Caki2 (cell line): ENCODE measurements around the gene GPR162. TPM values are rescaled to one million over a fixed set of nuclear protein-coding genes. Genes with fewer than 3 reads are reported as not detected.
"Not testable (repeated sequence)": the region's sequence is repeated elsewhere in the genome, so short reads cannot be mapped to it uniquely, and the experiment has no call there.

Experiments
- DNase-seq: peaks from one replicate; pipeline ENCODE4 v3.0.0-alpha.2; 2015; ENCODE audit warnings: low read depth
- in situ Hi-C: cut with HindIII; loops from 2 replicates; pipeline ENCODE4 v1.10.0; 2016; ENCODE audit warnings: low sequenced_read_pairs, low pct_unique_long_range_greater_than_20kb, mixed read lengths
- total RNA-seq: library from RNA; depleted of rRNA; stranded (reverse); fragments of >200 nt; shearing (Covaris generic); gene quantifications from 2 replicates; pipeline ENCODE4 v1.2.3, GENCODE V29; 2014; ENCODE audit warnings: low replicate concordance; rRNA removed

GPR162 gene
- total RNA-seq, 1 experiment from 2014 or later: 10.0 TPM

DNA sequence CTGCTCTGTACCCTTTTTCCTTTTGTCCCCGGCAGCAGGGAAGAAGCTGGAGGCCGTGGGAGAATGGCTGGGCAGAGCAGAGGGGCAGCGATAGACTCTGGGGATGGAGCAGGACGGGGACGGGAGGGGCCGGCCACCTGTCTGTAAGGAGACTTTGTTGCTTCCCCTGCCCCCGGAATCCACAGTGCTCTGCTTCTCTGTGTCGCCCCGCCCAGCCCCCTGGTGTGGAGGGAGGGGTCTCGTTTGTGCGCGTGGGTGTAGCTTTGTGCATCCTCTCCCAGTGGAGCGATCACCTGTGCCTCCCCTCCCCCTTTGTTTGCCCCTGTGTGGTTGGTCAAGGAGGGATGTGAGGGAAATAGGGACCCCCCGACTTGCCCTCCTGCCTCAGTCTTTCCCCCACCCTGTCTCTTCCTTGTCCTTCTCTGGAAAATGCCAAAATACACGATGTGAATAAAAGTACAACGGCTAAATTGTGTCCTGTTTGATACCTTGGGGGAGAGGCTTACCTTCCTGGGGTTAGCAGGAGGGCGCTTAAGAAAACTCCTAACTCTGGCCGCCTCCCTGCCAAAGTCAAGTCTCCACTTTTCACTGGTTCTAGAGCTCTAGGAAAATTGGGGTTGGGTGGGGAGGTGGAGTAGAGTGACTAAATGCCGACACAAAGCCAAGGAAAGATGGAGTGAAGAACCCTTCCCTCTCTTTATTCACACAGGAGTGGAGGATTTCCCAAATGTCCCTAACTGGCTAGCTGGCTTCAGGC, 44.7 kb downstream of the GPR162 start:
- in situ Hi-C loops: no loop called here
- no peak for DNase-seq

DNA sequence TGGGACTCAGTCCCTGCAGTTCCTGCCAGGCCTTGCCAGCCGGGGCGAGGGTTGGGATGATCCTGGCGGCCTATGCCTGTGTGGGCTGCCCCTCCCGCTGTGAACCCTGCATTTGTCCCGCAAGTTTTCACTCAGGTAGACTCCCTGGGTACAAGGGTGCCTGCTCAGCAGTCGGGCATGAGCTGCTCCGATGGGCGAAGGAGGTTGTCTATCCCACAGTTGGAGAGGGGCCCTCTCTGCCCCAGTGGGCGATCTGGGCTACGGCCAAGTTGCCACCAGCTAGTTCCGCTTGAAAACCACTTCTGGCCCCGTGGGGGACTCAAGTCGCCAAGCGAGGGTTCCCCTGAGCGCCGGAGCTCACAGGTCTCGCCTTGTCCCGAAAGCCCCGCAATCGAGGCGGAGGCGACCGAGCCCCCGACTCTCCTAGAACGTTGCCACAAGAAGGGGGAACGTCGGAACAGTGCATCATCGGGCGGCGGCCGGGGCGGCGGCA, 45.3 kb downstream of the GPR162 start:
- in situ Hi-C loops: no loop called here
- DNase-seq: peak; percentile 52

DNA sequence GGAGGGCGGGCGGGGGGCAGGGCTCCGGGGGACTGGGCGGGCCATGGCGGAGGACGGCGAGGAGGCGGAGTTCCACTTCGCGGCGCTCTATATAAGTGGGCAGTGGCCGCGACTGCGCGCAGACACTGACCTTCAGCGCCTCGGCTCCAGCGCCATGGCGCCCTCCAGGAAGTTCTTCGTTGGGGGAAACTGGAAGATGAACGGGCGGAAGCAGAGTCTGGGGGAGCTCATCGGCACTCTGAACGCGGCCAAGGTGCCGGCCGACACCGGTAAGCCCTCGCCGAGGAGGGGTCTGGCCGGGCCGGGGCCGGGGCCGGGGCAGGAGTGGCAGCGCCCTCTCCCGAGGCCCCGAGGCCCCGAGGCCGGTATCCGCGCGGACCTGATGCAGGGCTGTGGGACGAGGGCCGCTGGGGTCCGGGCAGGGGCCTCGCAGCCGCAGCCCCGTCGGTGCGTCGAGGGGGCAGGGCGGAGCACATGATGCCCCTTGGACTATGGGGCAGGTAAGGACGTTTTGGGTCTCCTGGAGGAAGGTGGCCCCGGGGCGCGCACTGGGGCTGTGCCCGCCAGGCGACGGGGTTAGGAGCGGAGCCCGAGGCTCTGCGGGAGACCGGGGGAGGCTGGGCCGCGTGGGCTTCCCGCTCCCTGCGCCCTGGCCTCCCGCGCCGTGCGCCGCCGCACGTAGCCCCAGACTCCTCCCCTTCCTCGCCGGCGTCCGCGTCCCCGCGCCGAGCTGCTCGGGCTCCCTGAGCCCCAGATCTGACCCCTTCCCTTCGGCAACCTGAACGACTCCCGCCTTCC, 46.0 kb downstream of the GPR162 start, which contains the start of gene TPI1:
TSS of gene TPI1 (plus strand) at position 119 of the 798 bp plus-strand sequence. CDS start at position 155, 36 bp downstream.
- in situ Hi-C loops: no loop called here
- DNase-seq: peak; percentile 65

DNA sequence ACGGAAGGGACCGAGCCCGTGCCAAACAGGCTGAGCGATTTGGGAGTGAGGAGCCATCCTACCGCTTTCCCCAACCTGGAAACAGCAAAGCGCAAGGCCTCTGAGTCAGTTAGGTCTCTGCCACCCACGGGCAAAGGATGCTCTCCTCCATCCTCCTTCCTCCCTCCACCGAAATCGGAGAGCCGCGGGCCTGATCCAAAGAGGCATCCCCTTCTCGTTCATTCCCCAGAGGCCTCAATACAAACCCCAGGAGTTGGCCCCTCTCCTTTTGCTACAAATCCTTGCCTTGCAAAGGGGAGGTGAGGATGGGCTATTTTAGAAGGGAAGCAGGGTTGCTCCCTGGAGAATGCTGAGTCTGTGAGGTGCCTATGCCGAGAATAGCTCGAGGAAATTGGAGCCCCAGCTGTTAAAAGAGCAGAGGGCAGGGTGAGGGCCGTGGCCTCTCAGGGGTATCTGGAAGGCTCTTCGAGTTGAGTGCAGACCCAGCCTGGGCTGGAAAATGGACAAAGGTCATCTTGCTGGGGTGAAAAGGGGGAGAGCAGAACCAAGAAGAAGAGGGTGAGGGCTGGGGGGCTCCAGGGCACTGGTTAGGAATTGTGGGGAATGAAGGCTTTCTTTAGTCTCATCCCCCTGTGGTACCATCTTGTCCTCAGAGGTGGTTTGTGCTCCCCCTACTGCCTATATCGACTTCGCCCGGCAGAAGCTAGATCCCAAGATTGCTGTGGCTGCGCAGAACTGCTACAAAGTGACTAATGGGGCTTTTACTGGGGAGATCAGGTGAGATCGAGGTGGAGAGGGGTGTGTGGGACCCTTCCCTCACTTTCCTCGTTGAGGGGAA, 46.8 kb downstream of the GPR162 start:
- in situ Hi-C loops: no loop called here

DNA sequence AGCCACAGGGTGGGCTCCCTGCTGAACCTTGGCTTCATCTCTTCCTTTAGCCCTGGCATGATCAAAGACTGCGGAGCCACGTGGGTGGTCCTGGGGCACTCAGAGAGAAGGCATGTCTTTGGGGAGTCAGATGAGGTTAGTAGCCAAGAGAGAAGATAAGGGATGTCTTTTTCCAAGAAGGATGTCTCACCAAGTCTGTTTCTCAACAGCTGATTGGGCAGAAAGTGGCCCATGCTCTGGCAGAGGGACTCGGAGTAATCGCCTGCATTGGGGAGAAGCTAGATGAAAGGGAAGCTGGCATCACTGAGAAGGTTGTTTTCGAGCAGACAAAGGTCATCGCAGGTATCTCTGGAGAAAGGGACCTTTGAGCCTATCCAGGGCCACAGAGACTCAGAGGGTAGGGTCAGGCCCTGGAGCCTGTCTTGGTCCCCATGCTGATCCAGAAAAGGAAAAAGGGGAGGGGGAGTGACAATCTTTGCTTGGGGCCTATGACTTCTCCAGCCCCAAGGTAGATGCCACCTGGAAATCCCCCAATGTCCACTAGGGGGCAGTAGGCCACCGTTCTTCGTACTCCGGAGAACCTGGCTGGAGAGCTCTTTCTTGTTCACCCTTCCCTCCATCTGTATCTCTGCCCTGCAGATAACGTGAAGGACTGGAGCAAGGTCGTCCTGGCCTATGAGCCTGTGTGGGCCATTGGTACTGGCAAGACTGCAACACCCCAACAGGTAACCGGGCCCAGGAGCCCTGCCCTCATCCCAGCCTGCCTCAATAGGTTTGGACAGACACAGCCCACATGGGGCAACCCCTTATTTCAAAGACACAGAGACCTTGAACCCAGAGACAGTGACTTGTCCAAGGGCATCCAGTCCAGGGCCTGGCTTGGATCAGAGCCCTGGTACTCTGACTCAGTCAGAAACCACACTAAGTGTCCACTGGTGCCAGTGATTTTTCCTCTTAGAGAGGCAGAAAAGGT, 47.7 kb downstream of the GPR162 start:
- in situ Hi-C loops: no loop called here
- DNase-seq: peak; percentile 79

More for the DNA sequence above, 46.8 kb downstream of the GPR162 start:
- peak; percentile 40 for DNase-seq

DNA sequence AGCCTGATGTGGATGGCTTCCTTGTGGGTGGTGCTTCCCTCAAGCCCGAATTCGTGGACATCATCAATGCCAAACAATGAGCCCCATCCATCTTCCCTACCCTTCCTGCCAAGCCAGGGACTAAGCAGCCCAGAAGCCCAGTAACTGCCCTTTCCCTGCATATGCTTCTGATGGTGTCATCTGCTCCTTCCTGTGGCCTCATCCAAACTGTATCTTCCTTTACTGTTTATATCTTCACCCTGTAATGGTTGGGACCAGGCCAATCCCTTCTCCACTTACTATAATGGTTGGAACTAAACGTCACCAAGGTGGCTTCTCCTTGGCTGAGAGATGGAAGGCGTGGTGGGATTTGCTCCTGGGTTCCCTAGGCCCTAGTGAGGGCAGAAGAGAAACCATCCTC, 48.7 kb downstream of the GPR162 start:
- in situ Hi-C loops, DNase-seq: not testable (repeated sequence)

DNA sequence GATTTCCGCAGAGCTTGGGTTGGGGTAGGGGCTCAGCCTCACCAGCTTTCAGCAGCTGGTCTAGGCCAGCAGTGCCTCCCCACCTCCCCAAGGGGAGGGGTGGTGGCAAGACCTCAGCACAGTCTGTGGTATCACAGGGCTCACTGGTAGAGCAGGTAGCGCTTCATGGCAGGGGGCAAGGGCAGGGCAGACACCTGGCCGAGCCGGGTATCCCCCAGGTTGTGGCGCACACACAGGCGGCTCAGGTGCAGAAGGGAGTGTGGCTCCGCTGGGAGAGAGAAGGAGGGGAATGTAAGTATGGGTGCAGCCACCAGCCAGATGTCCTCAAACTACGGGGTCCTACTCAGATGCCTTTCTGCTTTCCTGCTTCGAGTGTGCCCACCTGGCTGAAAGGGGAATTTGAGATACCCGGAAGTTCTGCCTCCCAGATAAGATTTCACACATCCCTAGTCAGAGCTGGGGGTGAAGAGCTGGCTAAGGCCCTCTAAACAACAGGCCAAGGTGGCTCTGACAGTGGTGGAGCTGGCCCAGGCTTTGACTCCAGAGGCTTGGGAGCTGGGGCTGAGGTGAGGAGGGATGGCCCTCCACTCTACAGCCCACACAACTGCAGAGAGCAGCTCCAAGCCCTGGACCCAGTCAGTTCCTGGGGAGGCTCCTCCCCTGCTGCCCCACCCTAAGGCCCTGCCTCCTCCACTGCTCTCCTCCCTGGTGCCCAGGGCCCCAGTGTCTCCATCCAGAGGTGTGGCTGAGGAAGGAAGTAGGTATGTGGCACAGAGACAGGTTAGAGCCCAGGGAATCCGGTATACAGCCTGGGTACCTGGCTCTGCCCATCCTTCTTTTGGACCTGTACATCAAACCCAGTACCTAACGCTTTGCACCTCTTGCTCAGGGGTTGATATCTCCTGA, 49.7 kb downstream of the GPR162 start:
- in situ Hi-C loops: no loop called here
- DNase-seq: peak; percentile 81

DNA sequence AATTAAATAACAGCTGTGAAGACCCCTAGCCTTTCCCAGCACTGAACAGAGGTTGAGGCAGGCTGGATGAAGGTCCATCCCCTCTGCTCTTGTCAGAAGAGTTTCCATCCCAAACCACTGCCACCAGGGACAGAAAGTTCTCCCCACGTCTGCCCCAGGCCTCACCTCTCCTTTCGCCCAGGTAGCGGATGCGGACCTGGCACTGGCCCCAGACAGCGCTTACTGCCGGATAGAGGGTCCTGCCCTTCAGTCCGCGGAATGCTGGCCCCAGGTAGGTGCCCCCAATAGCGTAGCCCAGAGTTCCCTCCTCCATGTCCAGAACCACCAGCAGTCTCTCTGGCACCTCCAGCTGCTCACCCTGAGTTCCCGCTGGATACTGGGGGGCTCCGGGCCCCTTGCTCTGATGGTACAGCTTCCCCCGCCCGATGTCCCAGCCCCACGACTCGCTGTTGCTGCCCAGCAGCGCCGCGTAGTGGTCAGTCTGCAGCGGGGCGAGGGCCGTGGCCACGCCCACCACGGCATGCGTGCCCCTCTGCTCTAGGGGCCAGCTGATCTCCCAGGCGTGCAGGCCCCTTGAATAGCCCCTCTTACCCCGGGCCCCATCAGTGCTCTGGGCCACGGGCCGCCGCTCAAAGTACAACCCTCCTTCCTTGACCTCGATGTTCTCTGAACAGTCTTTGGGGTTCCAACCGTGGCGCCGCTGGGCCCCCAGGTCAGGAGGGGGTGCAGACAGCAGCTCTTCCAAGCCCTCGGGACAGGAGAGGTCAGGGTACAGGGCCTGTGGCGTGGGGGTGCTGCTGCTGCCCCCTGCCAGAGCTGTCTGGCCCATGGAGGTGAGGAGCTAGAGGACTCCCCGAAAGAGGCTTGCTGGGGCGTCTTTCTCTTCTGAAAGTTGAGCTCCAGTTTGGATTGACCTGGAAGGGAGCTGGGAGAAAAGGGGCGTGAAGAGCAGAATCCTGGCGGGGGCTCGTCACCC, 50.7 kb downstream of the GPR162 start:
- in situ Hi-C loops: no loop called here
- peak; percentile 83 for DNase-seq

DNA sequence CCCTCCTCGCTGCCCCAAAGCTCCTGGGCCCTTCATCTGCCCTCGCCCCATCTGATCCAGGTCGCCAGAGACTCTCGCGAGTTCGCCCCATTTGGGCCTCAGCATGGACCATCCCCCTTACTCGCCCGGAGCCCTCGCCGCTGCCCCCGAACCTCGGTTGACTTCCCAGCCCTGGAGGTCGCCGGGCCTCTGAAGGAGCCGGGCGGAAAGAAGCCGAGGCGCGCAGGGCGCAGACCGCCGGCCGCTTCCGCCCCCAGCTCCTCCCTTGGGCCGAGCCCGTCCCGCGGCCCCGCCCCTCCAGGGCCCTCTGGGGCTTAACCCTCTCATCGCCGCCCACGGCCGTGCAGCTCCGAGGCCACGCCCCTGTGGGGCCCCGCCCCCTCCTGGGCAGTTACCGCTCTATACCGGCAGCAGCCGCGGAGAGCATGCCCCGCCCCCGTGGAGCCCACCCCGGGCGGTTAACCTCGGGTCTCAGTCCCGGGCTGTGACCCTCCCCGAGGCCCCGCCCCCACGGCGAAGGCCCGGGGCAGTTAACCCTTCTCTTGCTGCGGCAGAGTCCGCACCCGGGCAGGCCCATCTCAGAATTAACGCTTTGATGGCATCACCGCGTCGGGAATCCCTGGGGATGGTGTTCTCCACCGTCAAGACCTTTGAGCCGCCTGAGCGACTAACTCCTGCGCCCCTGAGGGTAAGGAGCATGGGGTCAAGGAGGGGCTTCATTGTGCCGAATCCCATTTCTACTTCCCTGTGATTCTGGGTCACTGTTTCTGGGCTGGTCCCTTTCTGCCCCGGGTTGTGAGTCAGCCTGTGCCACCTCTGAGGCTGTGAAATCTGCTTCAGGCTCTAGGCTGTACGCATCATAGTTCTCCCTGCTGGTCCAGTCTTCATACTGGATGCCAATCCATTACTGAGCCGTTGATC, 51.7 kb downstream of the GPR162 start, which contains the start of gene SPSB2:
TSS of gene SPSB2 (minus strand) at position 210 of the 921 bp plus-strand sequence. CDS start 402 bp downstream, outside the sequence.
- in situ Hi-C loops: no loop called here
- DNase-seq: peak; percentile 96

DNA sequence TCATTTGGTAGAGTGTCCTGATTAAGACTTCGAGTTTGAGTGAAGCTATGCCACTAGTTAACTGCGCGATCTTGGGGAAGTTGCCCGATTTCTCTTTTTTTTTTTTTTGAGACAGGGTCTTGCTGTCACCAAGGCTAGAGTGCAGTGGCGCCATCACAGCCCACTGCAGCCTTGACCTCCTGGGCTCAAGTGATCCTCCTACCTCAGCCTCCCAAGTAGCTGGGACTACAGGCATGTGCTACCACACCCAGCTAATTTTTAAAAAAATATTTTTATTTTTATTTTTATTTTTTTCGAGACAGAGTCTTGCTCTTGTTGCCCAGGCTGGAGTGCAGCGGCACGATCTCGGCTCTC, 52.4 kb downstream of the GPR162 start:
- in situ Hi-C loops, DNase-seq: not testable (repeated sequence)

Other genes with a start within 250 kb of the GPR162 start
- gene CHD4, start 214.4 kb upstream of the GPR162 start, total RNA-seq: 122 and 157 TPM in 2 replicates
- gene LPAR5, start 185.9 kb upstream of the GPR162 start, total RNA-seq: not detected in 2 replicates
- 1.9 TPM in 1 of 2 replicates, not detected in the other for gene ACRBP, start 174.4 kb upstream of the GPR162 start, total RNA-seq
- 23.2 and 35.3 TPM in 2 replicates for gene ING4, start 158.7 kb upstream of the GPR162 start, total RNA-seq
- 23.8 and 26.5 TPM in 2 replicates for gene ZNF384, start 132.4 kb upstream of the GPR162 start, total RNA-seq
- gene PIANP, start 121.0 kb upstream of the GPR162 start, total RNA-seq: not detected in 2 replicates
- gene COPS7A, start 97.8 kb upstream of the GPR162 start, total RNA-seq: 135 and 145 TPM in 2 replicates
- gene MLF2, start 68.7 kb upstream of the GPR162 start, total RNA-seq: 274 and 316 TPM in 2 replicates
- 286 and 317 TPM in 2 replicates for gene PTMS, start 55.5 kb upstream of the GPR162 start, total RNA-seq
- gene LAG3, start 49.3 kb upstream of the GPR162 start, total RNA-seq: not detected in 2 replicates
- not detected in 2 replicates for gene CD4, start 32.3 kb upstream of the GPR162 start, total RNA-seq
- 70.9 and 93.3 TPM in 2 replicates for gene P3H3, start 6.6 kb downstream of the GPR162 start, total RNA-seq
- 0.14 and 0.46 TPM in 2 replicates for gene GNB3, start 19.1 kb downstream of the GPR162 start, total RNA-seq
- gene CDCA3, start 29.5 kb downstream of the GPR162 start, total RNA-seq: 136 and 216 TPM in 2 replicates
- gene USP5, start 30.3 kb downstream of the GPR162 start, total RNA-seq: 171 and 174 TPM in 2 replicates
- gene TPI1, start 45.7 kb downstream of the GPR162 start, total RNA-seq: 3,126 and 3,575 TPM in 2 replicates
- 63.0 and 79.5 TPM in 2 replicates for gene SPSB2, start 51.5 kb downstream of the GPR162 start, total RNA-seq
- gene LRRC23, start 83.0 kb downstream of the GPR162 start, total RNA-seq: 25.4 and 37.8 TPM in 2 replicates
- 91.9 and 127 TPM in 2 replicates for gene ENO2, start 92.8 kb downstream of the GPR162 start, total RNA-seq
- 0.84 and 2.8 TPM in 2 replicates for gene ATN1, start 106.1 kb downstream of the GPR162 start, total RNA-seq
- gene RNU7-1, start 122.0 kb downstream of the GPR162 start, total RNA-seq: not detected in 2 replicates
- gene C12orf57, start 122.2 kb downstream of the GPR162 start, total RNA-seq: 105 and 107 TPM in 2 replicates
- 28.3 and 30.2 TPM in 2 replicates for gene PTPN6, start 129.5 kb downstream of the GPR162 start, total RNA-seq
- 458 and 488 TPM in 2 replicates for gene PHB2, start 148.8 kb downstream of the GPR162 start, total RNA-seq
- gene EMG1, start 149.1 kb downstream of the GPR162 start, total RNA-seq: 43.4 and 93.6 TPM in 2 replicates
- 19.5 and 26.3 TPM in 2 replicates for gene LPCAT3, start 196.7 kb downstream of the GPR162 start, total RNA-seq
- 9.5 and 11.0 TPM in 2 replicates for gene C1S, start 238.9 kb downstream of the GPR162 start, total RNA-seq